Stimulated activated CD8-positive, alpha-beta memory T cell treated with anti-CD3 and anti-CD28 coated beads, Interleukin-12 subunit alpha, Interleukin-12 subunit beta, amount 100 ng/mL, for 24 hours (primary cell): ENCODE data around the gene FAIM2.
"Not testable (repeated sequence)": the region's sequence is repeated elsewhere in the genome, so short reads cannot be mapped to it uniquely, and the experiment has no call there.

Experiments used
- DNase-seq: peaks from one replicate; pipeline ENCODE4 v3.0.0-alpha.2; 2020; ENCODE audit errors: extremely low read depth

The FAIM2 gene

GRCh38 chr12:49879065-49879464 lies 24.6 kb downstream of the FAIM2 start:
- DNase-seq, result not testable (repeated sequence)

- DNase-seq, result no peak
Measured at GRCh38 chr12:49878021-49878420, 25.7 kb downstream of the FAIM2 start.

- no peak for DNase-seq
Measured at GRCh38 chr12:49877066-49877465, 26.6 kb downstream of the FAIM2 start.

GRCh38 chr12:49876070-49876469 lies 27.6 kb downstream of the FAIM2 start:
- no peak for DNase-seq

DNA sequence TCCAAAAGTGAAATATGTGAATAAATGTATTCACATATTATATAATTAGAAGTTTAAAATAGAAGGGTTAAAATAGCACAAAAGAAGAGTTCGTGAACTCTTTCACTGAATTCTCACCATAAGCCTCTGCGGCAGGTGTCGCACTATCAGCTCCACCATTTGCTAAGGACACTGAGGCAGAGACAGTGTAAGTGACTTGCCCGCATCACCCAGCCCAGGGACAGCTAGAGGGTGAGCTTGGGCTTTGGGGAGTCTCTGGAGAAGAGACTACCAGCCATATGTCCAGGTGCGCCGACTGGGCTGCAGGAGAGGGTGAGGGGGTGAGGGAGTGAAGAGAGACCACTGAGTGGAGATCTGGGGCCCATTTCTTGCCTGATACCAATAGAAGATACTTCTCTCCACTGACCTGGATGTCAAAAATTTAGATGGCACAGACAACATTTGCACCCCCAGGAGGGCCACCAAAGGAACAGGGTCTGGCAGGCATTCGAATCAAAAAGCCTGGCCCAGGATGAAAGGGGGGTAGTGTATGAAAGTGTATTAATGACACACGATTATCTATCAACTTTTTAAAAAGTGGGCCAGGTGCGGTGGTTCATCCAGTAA lies 28.5 kb downstream of the FAIM2 start:
- no peak for DNase-seq

DNA sequence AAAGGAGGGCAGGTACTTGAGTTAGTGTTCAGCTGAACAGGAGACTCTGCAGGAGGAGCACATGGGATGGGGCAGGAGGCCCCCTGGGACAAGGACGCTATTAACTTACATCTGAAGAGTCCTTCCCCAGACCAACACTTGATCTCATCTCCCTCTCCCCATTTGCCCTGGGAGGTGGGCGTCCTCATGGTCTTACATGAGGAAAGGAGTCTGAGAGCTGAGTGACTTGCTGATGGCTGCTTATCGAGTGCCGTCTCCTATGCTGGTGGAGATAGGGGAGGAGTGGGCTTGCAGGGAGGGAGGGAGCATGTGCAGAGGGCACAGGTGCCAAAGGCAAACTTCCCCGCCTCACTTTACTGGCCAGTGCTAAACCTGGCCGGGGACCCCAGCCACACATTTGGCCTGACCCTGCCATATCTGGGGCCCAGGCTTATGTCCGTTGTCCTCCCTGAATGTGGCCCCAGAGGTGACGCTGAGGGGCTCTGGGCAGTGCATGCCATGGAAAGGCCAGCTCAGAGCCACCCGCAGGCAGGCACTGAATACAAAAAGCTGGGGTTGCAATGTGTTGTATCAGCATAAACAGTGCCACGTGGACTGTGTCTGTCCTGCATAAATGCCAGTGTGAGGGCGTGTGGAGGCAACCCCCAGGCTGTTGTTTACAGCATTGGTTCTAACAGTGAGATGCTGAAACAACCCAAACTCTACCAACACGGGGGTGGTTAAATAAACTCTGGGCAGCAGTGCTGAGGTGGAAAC lies 29.4 kb downstream of the FAIM2 start:
- no peak for DNase-seq

- no peak for DNase-seq
Measured at GRCh38 chr12:49873361-49873934, 30.3 kb downstream of the FAIM2 start.

DNA sequence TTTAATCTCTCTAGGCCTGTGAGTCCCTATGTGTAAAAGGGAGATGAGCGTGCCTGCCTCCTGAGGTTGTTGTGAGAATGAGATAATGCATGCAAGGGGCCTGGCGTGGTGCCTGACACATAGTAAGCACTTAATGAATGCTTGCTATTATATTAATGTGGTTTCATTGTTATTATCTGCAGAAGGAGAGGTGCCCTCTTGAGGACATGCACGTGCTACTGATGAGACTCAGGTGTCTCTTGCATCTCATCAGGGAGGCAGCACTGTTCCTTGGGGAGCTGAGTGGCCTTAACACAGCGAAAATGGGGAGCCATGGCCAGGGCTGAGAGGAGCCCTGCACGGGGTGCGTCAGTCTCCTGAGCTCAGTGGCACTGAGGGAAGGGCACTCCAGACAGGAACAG lies 30.9 kb downstream of the FAIM2 start:
- no peak for DNase-seq

DNA sequence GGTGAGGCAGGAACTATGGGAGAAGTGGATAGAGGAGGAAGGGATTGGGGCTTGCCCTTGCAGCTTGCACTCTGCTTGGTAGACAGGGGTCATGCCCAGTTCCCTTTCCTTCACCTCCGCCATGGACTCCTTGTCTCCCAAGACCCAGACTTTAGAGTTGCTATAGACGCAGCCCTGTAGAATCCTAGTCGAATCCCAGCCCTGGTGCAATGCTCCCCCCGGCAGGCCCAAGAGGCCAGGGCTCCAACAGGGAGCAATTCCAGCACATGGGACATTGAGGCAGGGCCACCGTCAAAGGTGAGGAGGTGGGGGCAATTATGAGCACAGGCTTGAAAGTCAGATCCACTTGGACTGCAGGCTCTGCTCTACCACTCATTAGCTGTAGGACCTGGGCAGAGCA lies 31.3 kb downstream of the FAIM2 start:
- DNase-seq, result no peak

DNA sequence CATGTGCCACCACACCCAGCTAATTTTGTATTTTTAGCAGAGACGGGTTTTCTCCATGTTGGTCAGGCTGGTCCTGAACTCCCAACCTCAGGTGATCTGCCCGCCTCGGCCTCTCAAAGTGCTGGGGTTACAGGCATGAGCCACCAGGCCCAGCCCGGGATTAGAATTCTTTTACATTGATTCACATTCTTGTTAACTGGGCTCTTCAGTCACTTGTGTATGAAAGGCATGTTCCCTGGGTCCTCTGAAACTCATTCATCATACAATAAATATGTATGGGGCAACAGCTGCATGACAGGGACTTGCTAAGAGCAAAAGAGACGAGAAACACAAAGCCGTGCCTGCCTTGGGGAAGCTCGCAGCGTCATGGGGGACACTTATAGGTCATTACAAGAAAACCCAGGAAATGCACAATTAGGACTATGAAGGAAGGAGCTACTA lies 31.9 kb downstream of the FAIM2 start:
- DNase-seq, result not testable (repeated sequence)

DNA sequence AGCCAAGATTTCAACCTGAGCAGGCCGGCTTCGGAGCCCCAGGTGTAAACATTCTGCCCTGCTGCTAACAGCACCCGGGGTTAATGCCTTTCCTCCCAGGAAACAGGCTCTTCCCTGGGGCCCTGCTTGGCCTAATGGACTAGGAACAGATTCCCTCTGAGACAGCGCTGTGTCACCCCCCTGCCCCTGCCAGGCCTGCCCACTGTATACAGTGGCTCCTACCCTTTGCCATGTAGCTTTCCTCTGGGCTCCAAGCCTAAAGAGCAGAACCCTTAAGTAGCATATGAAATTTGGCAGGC lies 32.5 kb downstream of the FAIM2 start:
- DNase-seq, result no peak

DNA sequence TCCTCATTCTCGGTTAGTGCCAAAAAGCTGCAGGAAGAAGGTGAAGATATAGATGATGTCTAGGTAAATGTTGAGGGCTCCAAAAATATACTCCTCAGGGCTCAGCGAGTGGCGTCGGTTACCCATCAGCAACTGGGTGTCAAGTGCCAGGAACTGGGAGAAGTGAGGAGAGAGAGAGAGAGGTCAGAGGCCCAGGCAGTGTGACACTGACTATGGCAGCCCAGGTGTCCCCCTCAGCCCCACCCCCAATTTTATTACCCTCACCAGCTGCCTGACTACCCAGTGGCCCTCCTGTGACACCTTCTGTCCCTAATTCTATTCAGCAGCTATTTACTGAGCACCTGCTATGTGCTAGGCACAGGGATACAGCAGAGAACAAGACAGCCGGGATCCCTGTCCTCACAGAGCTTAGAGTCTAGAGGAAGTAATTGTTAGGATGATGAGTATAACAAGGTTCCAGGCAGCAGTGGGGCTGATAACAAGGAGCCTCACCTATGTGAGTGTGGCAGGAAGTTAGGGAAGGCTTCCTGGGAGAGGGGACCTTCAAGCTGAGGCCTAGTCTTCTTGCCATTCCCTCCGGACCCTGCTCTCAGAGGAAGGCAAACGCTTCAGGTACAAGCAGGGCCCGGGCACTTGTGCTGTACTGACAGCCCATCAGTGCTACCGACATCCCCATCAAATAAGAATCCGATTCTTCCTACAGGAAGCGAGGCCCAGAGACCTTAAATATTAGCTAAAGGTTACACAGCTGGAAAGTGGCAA lies 33.0 kb downstream of the FAIM2 start:
- DNase-seq, result no peak

DNA sequence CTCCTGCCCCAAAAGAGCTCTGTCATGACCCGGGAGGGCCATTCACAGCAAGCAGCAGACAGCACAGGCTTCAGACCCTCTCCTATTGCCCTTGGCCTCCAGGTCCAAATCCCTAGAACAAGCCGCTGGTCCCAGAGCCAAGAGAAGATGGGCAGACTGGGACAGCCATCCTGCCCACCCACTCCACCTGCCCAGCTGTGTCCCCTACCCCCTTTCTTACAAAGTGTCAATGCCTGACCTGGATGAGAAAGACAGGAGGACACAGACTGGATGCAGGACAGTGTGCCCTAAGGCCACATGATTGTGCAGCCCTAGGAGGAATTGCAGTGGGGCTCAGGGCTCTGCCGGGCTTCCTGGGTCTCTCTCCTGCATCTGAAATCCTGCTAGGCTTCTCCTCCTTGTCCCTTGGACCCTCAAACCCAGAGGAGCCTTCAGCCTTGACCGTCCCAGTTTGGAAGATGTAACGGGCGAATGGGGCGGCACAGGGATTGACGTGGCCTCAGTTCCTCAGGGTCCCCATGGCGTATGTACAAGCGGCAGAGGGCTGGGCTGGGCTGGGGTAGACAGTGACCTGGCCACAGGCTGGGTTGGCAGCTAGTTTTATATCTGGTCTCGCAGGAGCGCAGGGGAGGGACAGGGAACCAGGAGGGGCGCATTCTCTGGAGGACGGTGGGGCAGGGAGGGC lies 33.7 kb downstream of the FAIM2 start:
- no peak for DNase-seq

GRCh38 chr12:49868952-49869815 lies 34.5 kb downstream of the FAIM2 start:
- no peak for DNase-seq

DNA sequence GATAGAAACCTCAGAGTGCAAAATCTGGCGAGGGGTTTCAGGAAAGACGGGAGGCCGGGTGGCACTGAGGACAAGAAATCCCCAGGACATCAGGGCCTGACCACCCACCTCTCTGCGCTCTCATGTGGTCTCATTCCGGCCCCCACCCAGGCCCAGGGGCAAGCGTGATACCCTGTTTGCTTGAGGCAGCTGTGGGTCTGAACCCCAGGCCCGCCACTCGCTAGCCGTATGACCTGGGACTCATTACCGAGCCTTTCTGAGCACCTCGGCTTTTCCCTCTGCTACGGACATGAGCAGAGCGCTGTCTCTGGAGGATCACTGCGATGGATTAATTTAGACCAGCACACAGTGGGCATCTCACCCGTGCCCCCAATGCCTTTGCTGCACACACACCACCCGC lies 35.3 kb downstream of the FAIM2 start:
- no peak for DNase-seq

DNA sequence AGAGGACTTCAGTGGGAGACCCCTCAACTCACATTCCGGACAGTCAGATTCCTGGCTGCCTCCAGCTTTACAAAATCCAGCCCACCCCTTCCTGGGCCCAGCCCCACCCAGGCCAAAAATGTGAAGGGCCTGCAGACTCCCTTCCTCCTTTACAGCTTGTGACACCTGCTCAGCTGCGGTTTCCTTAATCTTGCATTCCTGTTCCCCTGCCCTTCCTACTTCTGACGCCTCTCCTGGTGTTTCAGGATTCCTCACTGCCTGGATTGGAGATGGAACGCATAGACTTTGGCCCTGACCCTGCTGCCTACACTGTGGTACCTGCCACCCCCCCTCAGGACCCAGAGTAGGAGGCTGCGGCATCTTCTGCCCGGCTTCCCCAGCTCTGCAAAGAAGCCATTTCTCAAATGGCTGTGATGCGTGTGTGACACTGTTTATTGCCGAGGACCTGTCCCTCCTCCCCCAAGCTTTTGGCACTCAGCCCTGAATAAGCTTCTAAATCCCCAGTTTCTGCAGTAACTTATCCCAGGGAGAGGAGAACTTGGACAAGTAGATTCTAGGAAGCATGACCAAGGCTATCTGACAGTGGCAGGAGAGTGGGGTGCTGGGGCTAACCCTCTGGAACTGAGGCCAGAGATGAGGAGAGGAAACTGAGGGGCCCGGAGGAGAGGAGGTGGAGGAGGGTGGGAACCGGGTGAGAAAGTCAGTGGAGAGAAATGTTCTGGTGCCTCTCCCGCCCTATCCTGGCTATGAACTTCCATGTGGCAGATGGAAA lies 35.9 kb downstream of the FAIM2 start:
- DNase-seq, result no peak

- DNase-seq, result peak; percentile 25
Measured at GRCh38 chr12:49866859-49867569, 36.7 kb downstream of the FAIM2 start.

GRCh38 chr12:49865782-49866135 lies 37.9 kb downstream of the FAIM2 start:
- no peak for DNase-seq

- no peak for DNase-seq
Measured at GRCh38 chr12:49865109-49865781, 38.5 kb downstream of the FAIM2 start.
